Activated CD8-positive, alpha-beta T cell treated with anti-CD3 and anti-CD28 coated beads, Interleukin-2, amount 10 ng/mL, durations not matched to agents 7 days and 5 days (primary cell): ENCODE measurements around the gene NPAS4. TPM values are rescaled to one million over a fixed set of nuclear protein-coding genes. Genes with fewer than 3 reads are reported as not detected.
"Not testable (repeated sequence)": the region's sequence is repeated elsewhere in the genome, so short reads cannot be mapped to it uniquely, and the experiment has no call there.

Source experiments
- ATAC-seq: fragments of 150-1000 bp; cut with Tn5 transposase; one replicate; pipeline ENCODE4 v1.10.0; 2021; ENCODE audit warnings: moderate library complexity
- CTCF ChIA-PET: fragments of 350-600 bp; sonication (Branson Sonifier 250); formaldehyde crosslinking; loops from one replicate; lab custom pipeline; 2021; ENCODE audit warnings: antibody characterized with exemption; lab: Charles Lee
- POLR2A ChIA-PET: fragments of 350-600 bp; sonication (Branson Sonifier 250); formaldehyde crosslinking; loops from one replicate; lab custom pipeline; 2021; ENCODE audit warnings: antibody characterized with exemption; lab: Charles Lee
- DNase-seq: peaks from one replicate; pipeline ENCODE4 v3.0.0-alpha.2; 2020
- H3K27ac Mint-ChIP-seq: one replicate; pipeline ENCODE4 v1.8.0; 2021; ENCODE audit warnings: mild to moderate bottlenecking, mixed read lengths
- H3K27me3 Mint-ChIP-seq: one replicate; pipeline ENCODE4 v1.8.0; 2021; ENCODE audit warnings: low read depth, mixed read lengths
- H3K36me3 Mint-ChIP-seq: one replicate; pipeline ENCODE4 v1.8.0; 2021; ENCODE audit warnings: low read depth, mixed read lengths
- H3K4me1 Mint-ChIP-seq: one replicate; pipeline ENCODE4 v1.8.0; 2021; ENCODE audit warnings: low read depth, mixed read lengths
- H3K4me3 Mint-ChIP-seq: one replicate; pipeline ENCODE4 v1.8.0; 2021; ENCODE audit warnings: mild to moderate bottlenecking, mixed read lengths
- H3K9me3 Mint-ChIP-seq: one replicate; pipeline ENCODE4 v1.8.0; 2022; ENCODE audit warnings: mixed read lengths; ENCODE audit not compliant: insufficient read depth
- total RNA-seq, 2 experiments: library from RNA; stranded (reverse); gene quantifications; one replicate each; pipeline ENCODE4 v1.2.3, GENCODE V29; 2021

NPAS4 gene
- total RNA-seq, 2 experiments from 2014 or later = 0.18 to 0.34 TPM

- DNase-seq (no peak), ATAC-seq (no peak)
- H3K9me3 Mint-ChIP-seq = peaks cover 3% of the 10 kb centered on the region
- no peak overlapping the region for H3K4me3 Mint-ChIP-seq
- H3K36me3 Mint-ChIP-seq = peaks cover 1% of the 10 kb centered on the region
- ChIA-PET CTCF (interaction anchor here (1.1 to 2.1 kb wide), 2 partner anchors 19 to 22 kb away, joined by 3 to 5 read pairs; partner anchors contain the start of genes DPP3 and MRPL11), POLR2A (no interaction called here)
- H3K27ac Mint-ChIP-seq = no peak overlapping the region
- peaks cover 44% of the 10 kb centered on the region for H3K4me1 Mint-ChIP-seq
- no peaks in the 10 kb centered on the region for H3K27me3 Mint-ChIP-seq
Observed at GRCh38 chr11:66457826-66458225, 37.0 kb downstream of the NPAS4 start.

- H3K27ac Mint-ChIP-seq = no peak overlapping the region
- H3K27me3 Mint-ChIP-seq = no peaks in the 10 kb centered on the region
- ChIA-PET CTCF (interaction anchor here (1.0 to 2.1 kb wide), 3 partner anchors 9 to 21 kb away, joined by 3 to 5 read pairs (median 3); partner anchors contain the start of gene MRPL11), POLR2A (interaction anchor here (0.6 to 1.1 kb wide), 2 partner anchors 20 to 87 kb away, joined by 3 to 4 read pairs; partner anchors contain the start of gene MRPL11)
- peaks cover 46% of the 10 kb centered on the region for H3K4me1 Mint-ChIP-seq
- peaks cover 9% of the 10 kb centered on the region for H3K9me3 Mint-ChIP-seq
- DNase-seq (no peak), ATAC-seq (no peak)
- peaks cover 6% of the 10 kb centered on the region for H3K36me3 Mint-ChIP-seq
- no peak overlapping the region for H3K4me3 Mint-ChIP-seq
Observed at GRCh38 chr11:66459138-66459778, 38.4 kb downstream of the NPAS4 start.

- ChIA-PET POLR2A (interaction anchor here (0.6 kb wide), 1 partner anchor 176 kb away, joined by 3 read pairs; no protein-coding TSS in a partner anchor), CTCF (interaction anchor here (0.9 kb wide), 1 partner anchor 53 kb away, joined by 3 read pairs; no protein-coding TSS in a partner anchor)
- H3K4me1 Mint-ChIP-seq = peaks cover 48% of the 10 kb centered on the region
- no peaks in the 10 kb centered on the region for H3K27me3 Mint-ChIP-seq
- ATAC-seq (no peak), DNase-seq (no peak)
- H3K27ac Mint-ChIP-seq = no peak overlapping the region
- peaks cover 6% of the 10 kb centered on the region for H3K36me3 Mint-ChIP-seq
- H3K4me3 Mint-ChIP-seq = no peak overlapping the region
- peaks cover 9% of the 10 kb centered on the region for H3K9me3 Mint-ChIP-seq
Observed at GRCh38 chr11:66462010-66462409, 41.2 kb downstream of the NPAS4 start.

GRCh38 chr11:66462911-66463310 is 42.1 kb downstream of the NPAS4 start:
- Mint-ChIP-seq H3K4me3 (no peak overlapping the region), H3K4me1 (peaks cover 51% of the 10 kb centered on the region)
- CTCF ChIA-PET = interaction anchor here (0.6 to 1.1 kb wide), 2 partner anchors 24 to 99 kb away, joined by 3 to 5 read pairs; partner anchors contain the start of gene MRPL11

GRCh38 chr11:66464116-66464515 is 43.3 kb downstream of the NPAS4 start:
- H3K27ac Mint-ChIP-seq, H3K27me3 Mint-ChIP-seq, H3K4me3 Mint-ChIP-seq, H3K9me3 Mint-ChIP-seq, H3K36me3 Mint-ChIP-seq, ATAC-seq, DNase-seq, POLR2A ChIA-PET: not testable (repeated sequence)
- CTCF ChIA-PET = interaction anchor here (1.0 kb wide), 1 partner anchor 15 kb away, joined by 3 read pairs; no protein-coding TSS in a partner anchor
- peaks cover 51% of the 10 kb centered on the region for H3K4me1 Mint-ChIP-seq

More at GRCh38 chr11:66462911-66463310, 42.1 kb downstream of the NPAS4 start:
- DNase-seq = no peak
- Mint-ChIP-seq H3K27ac (peak overlapping the region; percentile 43), H3K36me3 (peaks cover 6% of the 10 kb centered on the region), H3K9me3 (peaks cover 9% of the 10 kb centered on the region), H3K27me3 (no peaks in the 10 kb centered on the region)
- no peak for ATAC-seq
- POLR2A ChIA-PET = interaction anchor here (0.6 kb wide), 1 partner anchor 325 kb away, joined by 3 read pairs; no protein-coding TSS in a partner anchor

GRCh38 chr11:66464916-66465315 is 44.1 kb downstream of the NPAS4 start:
- Mint-ChIP-seq H3K4me1 (peaks cover 45% of the 10 kb centered on the region), H3K27ac (no peak overlapping the region), H3K36me3 (peaks cover 6% of the 10 kb centered on the region), H3K27me3 (no peaks in the 10 kb centered on the region), H3K9me3 (peaks cover 9% of the 10 kb centered on the region), H3K4me3 (no peak overlapping the region)
- POLR2A ChIA-PET = interaction anchor here (0.6 to 1.4 kb wide), 2 partner anchors 26 to 1599 kb away, joined by 3 read pairs; partner anchors contain the start of gene MRPL11
- CTCF ChIA-PET = interaction anchor here (1.3 to 3.5 kb wide), 2 partner anchors 26 to 152 kb away, joined by 3 to 23 read pairs; partner anchors contain the start of gene MRPL11
- ATAC-seq (no peak), DNase-seq (no peak)

GRCh38 chr11:66465373-66466224 is 44.8 kb downstream of the NPAS4 start:
- no peak for ATAC-seq
- DNase-seq = no peak
- CTCF ChIA-PET = interaction anchor here (1.3 to 3.5 kb wide), 6 partner anchors 15 to 153 kb away, joined by 3 to 23 read pairs (median 4); partner anchors contain the start of genes DPP3 and MRPL11
- Mint-ChIP-seq H3K4me1 (peaks cover 48% of the 10 kb centered on the region), H3K9me3 (peaks cover 9% of the 10 kb centered on the region), H3K27ac (peak overlapping the region; percentile 75), H3K27me3 (no peaks in the 10 kb centered on the region), H3K4me3 (peak overlapping the region; percentile 77), H3K36me3 (peaks cover 6% of the 10 kb centered on the region)
- POLR2A ChIA-PET = interaction anchor here (0.6 to 1.4 kb wide), 3 partner anchors 15 to 1600 kb away, joined by 3 to 7 read pairs (median 3); partner anchors contain the start of genes DPP3 and MRPL11

GRCh38 chr11:66466225-66467033 is 45.6 kb downstream of the NPAS4 start, which contains the start of gene PELI3:
Gene PELI3, plus strand, starts transcription at chr11:66466905. Its CDS starts 1,224 bp downstream, at chr11:66468129.
- CTCF ChIA-PET = interaction anchor here (0.6 to 3.9 kb wide), 10 partner anchors 12 to 172 kb away, joined by 3 to 23 read pairs (median 4); partner anchors contain the start of genes DPP3, MRPL11 and RBM4
- Mint-ChIP-seq H3K9me3 (peaks cover 9% of the 10 kb centered on the region), H3K27ac (peak within 1 kb of the TSS; percentile 78), H3K27me3 (no peaks in the 10 kb centered on the region), H3K4me1 (peaks cover 48% of the 10 kb centered on the region), H3K36me3 (peaks cover 6% of the 10 kb centered on the region), H3K4me3 (peak within 1 kb of the TSS; percentile 81)
- peak; percentile 85 for ATAC-seq
- DNase-seq = peak; percentile 93
- POLR2A ChIA-PET = interaction anchor here (0.5 to 1.0 kb wide), 2 partner anchors 14 to 80 kb away, joined by 3 to 7 read pairs; partner anchors contain the start of gene DPP3

- Mint-ChIP-seq H3K27me3 (no peaks in the 10 kb centered on the region), H3K4me1 (peaks cover 45% of the 10 kb centered on the region), H3K9me3 (peaks cover 9% of the 10 kb centered on the region), H3K27ac (peak overlapping the region; percentile 78), H3K36me3 (peaks cover 6% of the 10 kb centered on the region), H3K4me3 (peak overlapping the region; percentile 81)
- DNase-seq (peak; percentile 46), ATAC-seq (peak; percentile 68)
- ChIA-PET CTCF (interaction anchor here (0.8 to 3.9 kb wide), 8 partner anchors 11 to 114 kb away, joined by 3 to 23 read pairs (median 4); partner anchors contain the start of genes DPP3 and MRPL11), POLR2A (interaction anchor here (0.5 kb wide), 1 partner anchor 81 kb away, joined by 3 read pairs; no protein-coding TSS in a partner anchor)
Observed at GRCh38 chr11:66467034-66467659, 46.3 kb downstream of the NPAS4 start.

- CTCF ChIA-PET = interaction anchor here (1.0 to 3.9 kb wide), 3 partner anchors 11 to 68 kb away, joined by 3 to 23 read pairs (median 16); partner anchors contain the start of gene MRPL11
- Mint-ChIP-seq H3K27me3 (no peaks in the 10 kb centered on the region), H3K4me1 (peaks cover 39% of the 10 kb centered on the region), H3K4me3 (peak overlapping the region; percentile 81), H3K27ac (peak overlapping the region; percentile 78), H3K36me3 (peaks cover 5% of the 10 kb centered on the region), H3K9me3 (peaks cover 6% of the 10 kb centered on the region)
- ATAC-seq (no peak), DNase-seq (peak; percentile 46)
- POLR2A ChIA-PET = interaction anchor here (4.5 kb wide), 1 partner anchor 12 kb away, joined by 22 read pairs; the partner anchor contains the start of gene DPP3
Observed at GRCh38 chr11:66467756-66468155, 46.9 kb downstream of the NPAS4 start.
